ENCODE measurements around the gene HTRA3. TPM values are rescaled to one million over a fixed set of nuclear protein-coding genes. Genes with fewer than 3 reads are reported as not detected.

The HTRA3 gene
- total RNA-seq, 2 experiments from 2014 or later, result not detected

- H3K4me3 Mint-ChIP-seq, result no peak overlapping the region
- H3K36me3 Mint-ChIP-seq (ENCODE audit: low read depth), result no peaks in the 10 kb centered on the region
- no peaks in the 10 kb centered on the region for H3K9me3 Mint-ChIP-seq (ENCODE audit: low read depth)
- H3K4me1 Mint-ChIP-seq, result no peaks in the 10 kb centered on the region
- no peaks in the 10 kb centered on the region for H3K27me3 Mint-ChIP-seq
- ATAC-seq (no peak), DNase-seq (no peak)
- intact Hi-C loops (cut with DNase I, micrococcal nuclease), result no loop called here
- no peak overlapping the region for H3K27ac Mint-ChIP-seq
- ChIA-PET CTCF (interaction anchor here (1.2 kb wide), 1 partner anchor 485 kb away, joined by 3 read pairs; no protein-coding TSS in a partner anchor), POLR2A (no interaction called here)
Measured at GRCh38 chr4:8287343-8288280, 18.1 kb downstream of the HTRA3 start.

DNA sequence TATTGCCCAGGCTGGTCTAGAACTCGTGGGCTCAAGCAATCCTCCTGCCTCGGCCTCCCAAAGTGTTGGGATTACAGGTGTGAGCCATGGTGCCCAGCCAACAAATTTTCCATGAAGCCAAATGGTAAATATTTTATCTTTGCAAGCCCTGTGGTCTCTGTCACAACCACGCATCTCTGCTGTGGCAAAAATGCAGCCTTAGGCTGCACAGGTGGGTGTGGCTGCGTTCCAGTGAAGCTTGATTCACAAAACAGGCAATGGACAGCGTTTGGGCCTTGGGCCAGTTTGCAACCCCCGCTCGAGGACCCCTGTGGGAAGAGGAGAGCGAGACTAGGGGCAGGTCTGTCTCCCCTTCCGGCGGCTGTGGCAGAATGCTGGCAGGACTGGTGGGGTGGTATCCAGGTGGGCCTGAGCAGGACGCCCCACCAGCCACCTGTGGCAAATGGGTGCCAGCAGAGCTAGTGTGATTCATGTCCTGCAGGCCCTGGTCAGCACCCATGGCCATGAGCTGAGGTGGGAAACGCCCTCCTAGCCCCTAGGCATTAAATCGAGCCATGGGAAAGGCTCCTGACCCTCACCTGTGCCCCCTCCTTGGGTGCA, 19.7 kb downstream of the HTRA3 start:
- no peaks in the 10 kb centered on the region for H3K4me1 Mint-ChIP-seq
- H3K4me3 Mint-ChIP-seq, result no peak overlapping the region
- no peaks in the 10 kb centered on the region for H3K27me3 Mint-ChIP-seq
- intact Hi-C loops (cut with DNase I, micrococcal nuclease), result no loop called here
- no peaks in the 10 kb centered on the region for H3K9me3 Mint-ChIP-seq (ENCODE audit: low read depth)
- DNase-seq, result no peak
- no peak overlapping the region for H3K27ac Mint-ChIP-seq
- no peak for ATAC-seq
- POLR2A ChIA-PET, result no interaction called here
- CTCF ChIA-PET, result interaction anchor here (0.6 to 1.1 kb wide), 2 partner anchors 13 to 18 kb away, joined by 3 read pairs; no protein-coding TSS in a partner anchor
- no peaks in the 10 kb centered on the region for H3K36me3 Mint-ChIP-seq (ENCODE audit: low read depth)

DNA sequence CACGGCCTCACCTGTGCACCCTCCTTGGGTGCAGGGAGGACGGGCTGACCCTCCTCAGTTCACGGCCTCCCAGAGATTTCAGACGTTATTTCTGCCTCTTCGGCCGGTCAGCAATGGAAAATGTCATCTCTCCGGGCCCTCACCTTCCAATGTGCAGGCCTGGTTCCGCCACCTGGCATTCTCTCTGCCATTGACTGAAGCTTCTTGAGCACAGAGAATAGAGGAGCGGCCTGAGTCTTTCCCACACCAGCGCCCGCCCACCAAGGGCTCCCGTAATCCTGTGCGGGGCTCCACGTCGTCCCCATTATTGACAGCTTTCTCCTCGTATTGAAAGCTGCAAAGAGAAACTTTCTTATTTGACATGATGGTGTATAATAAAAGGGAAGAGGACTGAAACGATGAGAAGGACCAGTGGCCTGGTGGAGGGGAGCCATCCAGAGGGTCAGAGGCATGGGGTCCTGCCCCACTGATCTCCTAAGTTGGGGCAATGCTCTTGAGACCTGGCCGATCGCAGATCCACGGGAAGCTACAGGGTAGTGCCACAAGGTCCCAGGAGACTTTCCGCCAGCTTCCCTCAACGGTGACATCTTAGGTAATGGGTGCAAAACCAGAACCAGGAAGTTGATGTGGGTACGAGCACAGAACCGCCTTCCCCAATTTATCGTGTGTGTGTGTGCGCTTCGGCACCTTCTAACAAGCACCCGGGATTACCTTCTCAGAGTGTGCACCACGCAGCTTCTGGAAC, 20.6 kb downstream of the HTRA3 start:
- H3K36me3 Mint-ChIP-seq (ENCODE audit: low read depth), result no peaks in the 10 kb centered on the region
- CTCF ChIA-PET, result interaction anchor here (1.1 kb wide), 1 partner anchor 13 kb away, joined by 3 read pairs; no protein-coding TSS in a partner anchor
- DNase-seq, result no peak
- H3K9me3 Mint-ChIP-seq (ENCODE audit: low read depth), result peaks cover 4% of the 10 kb centered on the region
- no peak for ATAC-seq
- H3K27ac Mint-ChIP-seq, result no peak overlapping the region
- POLR2A ChIA-PET, result no interaction called here
- H3K4me3 Mint-ChIP-seq, result no peak overlapping the region
- intact Hi-C loops (cut with DNase I, micrococcal nuclease), result no loop called here
- H3K4me1 Mint-ChIP-seq, result no peaks in the 10 kb centered on the region
- no peaks in the 10 kb centered on the region for H3K27me3 Mint-ChIP-seq

- peaks cover 4% of the 10 kb centered on the region for H3K9me3 Mint-ChIP-seq (ENCODE audit: low read depth)
- intact Hi-C loops (cut with DNase I, micrococcal nuclease), result no loop called here
- H3K27me3 Mint-ChIP-seq, result no peaks in the 10 kb centered on the region
- ATAC-seq, result no peak
- H3K36me3 Mint-ChIP-seq (ENCODE audit: low read depth), result no peaks in the 10 kb centered on the region
- ChIA-PET CTCF (no interaction called here), POLR2A (no interaction called here)
- no peak overlapping the region for H3K27ac Mint-ChIP-seq
- no peaks in the 10 kb centered on the region for H3K4me1 Mint-ChIP-seq
- DNase-seq, result no peak
- no peak overlapping the region for H3K4me3 Mint-ChIP-seq
Measured at GRCh38 chr4:8290701-8290970, 21.1 kb downstream of the HTRA3 start.

- Mint-ChIP-seq H3K27me3 (no peaks in the 10 kb centered on the region), H3K9me3 (ENCODE audit: low read depth) (peaks cover 4% of the 10 kb centered on the region), H3K36me3 (ENCODE audit: low read depth) (no peaks in the 10 kb centered on the region), H3K4me3 (no peak overlapping the region), H3K4me1 (no peaks in the 10 kb centered on the region), H3K27ac (no peak overlapping the region)
- POLR2A ChIA-PET, result no interaction called here
- intact Hi-C loops (cut with DNase I, micrococcal nuclease), result no loop called here
- DNase-seq (no peak), ATAC-seq (no peak)
- CTCF ChIA-PET, result interaction anchor here (1.1 kb wide), 1 partner anchor 48 kb away, joined by 3 read pairs; no protein-coding TSS in a partner anchor
Measured at GRCh38 chr4:8291036-8291682, 21.6 kb downstream of the HTRA3 start.

DNA sequence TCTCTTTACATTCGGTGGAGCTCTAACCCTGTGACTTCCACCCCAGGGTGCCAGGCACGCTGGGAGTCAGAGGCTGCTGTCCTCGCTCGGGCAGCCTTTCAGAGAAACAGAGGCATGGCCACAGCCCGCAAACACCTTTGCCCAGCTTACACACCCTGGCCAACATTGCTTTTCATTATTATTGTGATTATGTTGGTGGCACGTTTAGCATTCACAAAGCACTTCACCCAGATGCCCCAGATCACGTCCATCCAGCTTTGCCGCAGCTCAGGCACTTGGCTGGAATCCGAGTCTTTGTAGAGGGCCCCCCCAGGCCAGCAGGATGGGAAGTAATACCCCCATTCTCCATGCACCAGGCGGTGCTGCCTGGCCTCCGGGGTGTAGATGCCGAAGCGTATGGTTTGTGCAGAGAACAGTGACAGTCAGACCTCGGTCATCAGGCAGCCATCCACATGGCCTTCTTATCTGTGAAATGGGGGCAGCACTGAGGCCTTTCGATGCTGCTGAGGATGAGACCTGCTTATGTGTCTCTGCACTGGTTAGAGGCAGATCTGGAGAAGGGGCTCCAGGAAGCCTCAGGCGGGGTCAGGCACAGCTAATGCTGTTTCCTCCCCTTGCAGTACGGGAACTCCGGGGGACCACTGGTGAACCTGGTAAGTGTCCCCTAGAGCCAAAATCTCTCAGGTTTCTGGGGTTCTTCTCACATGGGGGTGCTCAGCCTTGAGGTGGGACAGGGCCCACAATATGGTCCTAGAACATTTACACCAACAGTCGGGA, 22.3 kb downstream of the HTRA3 start:
- Mint-ChIP-seq H3K27ac (no peak overlapping the region), H3K4me3 (no peak overlapping the region), H3K27me3 (no peaks in the 10 kb centered on the region), H3K36me3 (ENCODE audit: low read depth) (no peaks in the 10 kb centered on the region), H3K4me1 (no peaks in the 10 kb centered on the region), H3K9me3 (ENCODE audit: low read depth) (peaks cover 4% of the 10 kb centered on the region)
- CTCF ChIA-PET, result interaction anchor here (1.1 kb wide), 1 partner anchor 48 kb away, joined by 3 read pairs; no protein-coding TSS in a partner anchor
- POLR2A ChIA-PET, result no interaction called here
- ATAC-seq (no peak), DNase-seq (no peak)
- intact Hi-C loops (cut with DNase I, micrococcal nuclease), result no loop called here

- DNase-seq (no peak), ATAC-seq (no peak)
- no peaks in the 10 kb centered on the region for H3K27me3 Mint-ChIP-seq
- intact Hi-C loops (cut with DNase I, micrococcal nuclease), result no loop called here
- POLR2A ChIA-PET, result no interaction called here
- H3K36me3 Mint-ChIP-seq (ENCODE audit: low read depth), result no peaks in the 10 kb centered on the region
- H3K9me3 Mint-ChIP-seq (ENCODE audit: low read depth), result peaks cover 4% of the 10 kb centered on the region
- H3K4me3 Mint-ChIP-seq, result no peak overlapping the region
- H3K4me1 Mint-ChIP-seq, result no peaks in the 10 kb centered on the region
- CTCF ChIA-PET, result no interaction called here
- H3K27ac Mint-ChIP-seq, result no peak overlapping the region
Measured at GRCh38 chr4:8292478-8293107, 23.0 kb downstream of the HTRA3 start.

DNA sequence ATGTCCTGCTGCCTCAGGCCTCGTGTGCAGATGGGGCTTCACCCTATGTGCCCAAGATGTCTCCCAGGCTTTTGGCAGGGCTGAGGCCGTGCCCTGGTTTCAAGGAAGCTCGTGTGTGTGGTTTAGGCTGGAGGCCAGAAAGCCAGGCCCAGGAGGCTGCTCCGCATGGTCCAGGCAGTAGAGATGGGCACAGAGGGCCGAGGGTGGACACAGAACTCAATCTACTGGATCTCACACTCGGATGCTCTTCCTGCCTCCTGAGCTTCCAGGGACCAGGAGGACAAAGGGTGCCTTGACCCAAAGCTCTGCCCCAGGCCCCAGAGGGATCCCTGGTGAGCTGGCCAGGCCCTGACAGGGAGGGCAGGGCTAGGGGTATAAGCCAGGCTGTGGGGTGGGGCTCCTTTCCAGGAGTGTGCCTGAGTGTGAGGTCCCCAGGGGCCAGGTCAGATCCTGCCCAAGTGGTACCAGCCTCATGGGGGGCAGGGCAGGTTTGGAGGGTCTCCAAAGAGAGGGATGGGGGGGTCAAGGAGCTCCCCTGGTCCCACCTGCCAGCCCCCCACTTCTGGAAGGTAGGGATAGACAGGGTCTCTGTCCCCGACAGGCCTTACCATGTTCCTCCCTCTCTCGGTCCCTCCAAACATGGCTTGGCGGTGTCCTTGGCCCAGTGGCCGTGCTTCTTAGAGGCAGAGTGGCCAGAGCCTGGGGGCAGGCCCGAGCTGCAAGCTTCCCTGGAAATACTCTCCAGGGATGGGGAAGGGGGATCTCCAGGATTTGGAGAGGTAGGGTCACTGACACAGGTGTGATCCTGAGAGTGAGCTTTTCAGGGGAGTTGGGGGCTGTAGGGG, 23.8 kb downstream of the HTRA3 start:
- Mint-ChIP-seq H3K4me3 (no peak overlapping the region), H3K4me1 (no peaks in the 10 kb centered on the region), H3K27ac (no peak overlapping the region), H3K9me3 (ENCODE audit: low read depth) (peaks cover 4% of the 10 kb centered on the region), H3K27me3 (no peaks in the 10 kb centered on the region), H3K36me3 (ENCODE audit: low read depth) (no peaks in the 10 kb centered on the region)
- ChIA-PET CTCF (no interaction called here), POLR2A (no interaction called here)
- no peak for ATAC-seq
- no peak for DNase-seq
- intact Hi-C loops (cut with DNase I, micrococcal nuclease), result no loop called here

- Mint-ChIP-seq H3K4me3 (no peak overlapping the region), H3K27ac (no peak overlapping the region), H3K9me3 (ENCODE audit: low read depth) (peaks cover 4% of the 10 kb centered on the region), H3K36me3 (ENCODE audit: low read depth) (no peaks in the 10 kb centered on the region), H3K27me3 (no peaks in the 10 kb centered on the region), H3K4me1 (no peaks in the 10 kb centered on the region)
- ChIA-PET CTCF (no interaction called here), POLR2A (no interaction called here)
- intact Hi-C loops (cut with DNase I, micrococcal nuclease), result no loop called here
- no peak for ATAC-seq
- no peak for DNase-seq
Measured at GRCh38 chr4:8294036-8294435, 24.5 kb downstream of the HTRA3 start.

GRCh38 chr4:8294775-8295174, 25.2 kb downstream of the HTRA3 start:
- H3K36me3 Mint-ChIP-seq (ENCODE audit: low read depth), result no peaks in the 10 kb centered on the region
- ATAC-seq (no peak), DNase-seq (no peak)
- intact Hi-C loops (cut with DNase I, micrococcal nuclease), result no loop called here
- no peak overlapping the region for H3K27ac Mint-ChIP-seq
- ChIA-PET CTCF (no interaction called here), POLR2A (no interaction called here)
- H3K4me3 Mint-ChIP-seq, result no peak overlapping the region
- no peaks in the 10 kb centered on the region for H3K27me3 Mint-ChIP-seq
- H3K4me1 Mint-ChIP-seq, result no peaks in the 10 kb centered on the region
- peaks cover 4% of the 10 kb centered on the region for H3K9me3 Mint-ChIP-seq (ENCODE audit: low read depth)

Measured in activated CD4-positive, alpha-beta T cell treated with anti-CD3 and anti-CD28 coated beads for 36 hours (primary cell).